GM12878 (cell line): ENCODE results near the gene SNURF. TPM values are rescaled to one million over a fixed set of nuclear protein-coding genes. Genes with fewer than 3 reads are reported as not detected.

Experiments used
- BACH1 ChIP-seq: fragments of 450-650 bp; IDR thresholded peaks from 2 replicates; pipeline ENCODE4 v1.6.1; 2017; ENCODE audit warnings: mild to moderate bottlenecking, borderline replicate concordance
- BHLHE40 ChIP-seq, 2 experiments: fragments of 450-650 bp in 1 of 2; IDR thresholded peaks; 2 replicates each; pipeline ENCODE4 v1.6.1; 2011 to 2017; ENCODE audit warnings: low read depth in 2 of 2, borderline replicate concordance in 1 of 2, improper control_type of control experiment in 1 of 2, low read length in 1 of 2, mild to moderate bottlenecking in 1 of 2
- ESRRA ChIP-seq: IDR thresholded peaks from 2 replicates; pipeline ENCODE4 v1.6.1; 2012; ENCODE audit warnings: mild to moderate bottlenecking, low read length, improper control_type of control experiment
- ETV6 ChIP-seq, 2 experiments: fragments of 450-650 bp in 1 of 2; IDR thresholded peaks in 1 of 2; conservative IDR thresholded peaks in 1 of 2; 2 replicates each; pipeline ENCODE4 v1.6.1; 2014; ENCODE audit warnings: antibody characterized with exemption in 1 of 2, borderline replicate concordance in 1 of 2, low read depth in 1 of 2, mild to moderate bottlenecking in 1 of 2, moderate library complexity in 1 of 2
- IKZF1 ChIP-seq: fragments of 450-650 bp; conservative IDR thresholded peaks from 2 replicates; pipeline ENCODE4 v1.6.1; 2017; ENCODE audit warnings: antibody characterized with exemption, mild to moderate bottlenecking
- POLR2AphosphoS2 ChIP-seq: IDR thresholded peaks from 2 replicates; pipeline ENCODE4 v1.6.1; 2011; ENCODE audit warnings: low read depth, mild to moderate bottlenecking, low read length, improper control_type of control experiment, moderate library complexity
- SMAD1 ChIP-seq: fragments of 450-650 bp; IDR thresholded peaks from 2 replicates; pipeline ENCODE4 v1.6.1; 2018; ENCODE audit warnings: mild to moderate bottlenecking, low read depth; ENCODE audit not compliant: partially characterized antibody
- SRF ChIP-seq, 2 experiments: IDR thresholded peaks; 2 replicates each; pipeline ENCODE4 v1.6.1; 2011; ENCODE audit warnings: low read depth in 2 of 2, low read length in 2 of 2, mild to moderate bottlenecking in 1 of 2, moderate library complexity in 1 of 2
- TBL1XR1 ChIP-seq: IDR thresholded peaks from 2 replicates; pipeline ENCODE4 v1.6.1; 2012; ENCODE audit warnings: low read depth, low read length, improper control_type of control experiment
- polyA plus RNA-seq, 11 experiments: library from polyadenylated mRNA; depleted of rRNA in 4 of 11; unstranded in 6 of 11; stranded (reverse) in 5 of 11; fragments of >200 nt; fragmentation: Nextera tagmentation in 4 of 11; fragmentation: Illumina TruSeq in 1 of 11; extraction: Ambion mirVana in 4 of 11; extraction: Trizol in 1 of 11; gene quantifications; 1 replicate in 1 of 11; 2 replicates in 10 of 11; pipeline versions ENCODE4 v1.2.1 to v1.2.3, GENCODE V29; 2011 to 2016; ENCODE audit warnings: inconsistent platforms in 2 of 11, missing spikeins in 2 of 11, low read depth in 1 of 11
- total RNA-seq, 4 experiments: library from RNA; depleted of rRNA in 3 of 4; stranded (reverse); fragments of >200 nt in 3 of 4; fragmentation: Illumina TruSeq in 1 of 4; extraction: Trizol in 1 of 4; gene quantifications; 2 replicates each; pipeline versions ENCODE4 v1.2.1 to v1.2.3, GENCODE V29; 2013 to 2021
- TF ChIP-seq, protein P1 (sequence below): fragments of 150-350 bp; IDR thresholded peaks from 2 replicates; pipeline ENCODE4 v1.6.1; 2016; ENCODE audit warnings: low read depth, low read length
- TF ChIP-seq, protein P2 (sequence below): fragments of 450-650 bp; IDR thresholded peaks from 2 replicates; pipeline ENCODE4 v1.6.1; 2017; ENCODE audit warnings: mild to moderate bottlenecking, low read depth, inconsistent platforms; ENCODE audit not compliant: poor library complexity, severe bottlenecking

Gene SNURF
- total and polyA plus RNA-seq, 10 of the 15 experiments (the other 5 are each of a cell fraction or from before 2014, with no cell fraction given) = 2.6 to 25.4 (median 8.9) TPM

DNA sequence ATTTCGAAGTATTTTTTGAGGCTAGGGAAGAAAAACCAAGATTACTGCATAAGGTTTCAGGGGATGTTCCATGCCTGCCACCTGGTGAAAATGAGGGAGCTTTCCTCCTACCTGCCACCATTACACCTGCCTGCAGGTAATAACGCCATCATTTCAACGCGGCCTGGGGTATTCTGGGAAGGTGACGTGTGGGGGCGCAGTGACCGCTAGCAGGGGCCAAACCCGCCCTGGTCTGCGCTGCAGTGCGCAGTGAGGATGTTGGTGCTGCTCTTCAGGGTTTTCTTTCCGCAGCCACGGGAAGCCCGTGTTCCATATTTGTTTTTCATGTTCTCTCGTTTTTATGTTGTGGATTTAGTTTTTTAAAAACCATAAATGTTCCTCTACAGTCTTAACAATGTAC is 37.4 kb upstream of the SNURF start (continued):
- TF ChIP-seq, protein P1, sequence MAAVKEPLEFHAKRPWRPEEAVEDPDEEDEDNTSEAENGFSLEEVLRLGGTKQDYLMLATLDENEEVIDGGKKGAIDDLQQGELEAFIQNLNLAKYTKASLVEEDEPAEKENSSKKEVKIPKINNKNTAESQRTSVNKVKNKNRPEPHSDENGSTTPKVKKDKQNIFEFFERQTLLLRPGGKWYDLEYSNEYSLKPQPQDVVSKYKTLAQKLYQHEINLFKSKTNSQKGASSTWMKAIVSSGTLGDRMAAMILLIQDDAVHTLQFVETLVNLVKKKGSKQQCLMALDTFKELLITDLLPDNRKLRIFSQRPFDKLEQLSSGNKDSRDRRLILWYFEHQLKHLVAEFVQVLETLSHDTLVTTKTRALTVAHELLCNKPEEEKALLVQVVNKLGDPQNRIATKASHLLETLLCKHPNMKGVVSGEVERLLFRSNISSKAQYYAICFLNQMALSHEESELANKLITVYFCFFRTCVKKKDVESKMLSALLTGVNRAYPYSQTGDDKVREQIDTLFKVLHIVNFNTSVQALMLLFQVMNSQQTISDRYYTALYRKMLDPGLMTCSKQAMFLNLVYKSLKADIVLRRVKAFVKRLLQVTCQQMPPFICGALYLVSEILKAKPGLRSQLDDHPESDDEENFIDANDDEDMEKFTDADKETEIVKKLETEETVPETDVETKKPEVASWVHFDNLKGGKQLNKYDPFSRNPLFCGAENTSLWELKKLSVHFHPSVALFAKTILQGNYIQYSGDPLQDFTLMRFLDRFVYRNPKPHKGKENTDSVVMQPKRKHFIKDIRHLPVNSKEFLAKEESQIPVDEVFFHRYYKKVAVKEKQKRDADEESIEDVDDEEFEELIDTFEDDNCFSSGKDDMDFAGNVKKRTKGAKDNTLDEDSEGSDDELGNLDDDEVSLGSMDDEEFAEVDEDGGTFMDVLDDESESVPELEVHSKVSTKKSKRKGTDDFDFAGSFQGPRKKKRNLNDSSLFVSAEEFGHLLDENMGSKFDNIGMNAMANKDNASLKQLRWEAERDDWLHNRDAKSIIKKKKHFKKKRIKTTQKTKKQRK = no peak
- TF ChIP-seq BHLHE40 (IDR thresholded peaks at IDR 0.05; ENCODE audit: borderline replicate concordance in 1 of 2, low read depth in 2 of 2, low read length in 1 of 2) (no peak), BACH1 (no peak), ESRRA (no peak), IKZF1 (no peak), ETV6 (conservative IDR thresholded peaks at IDR 0.05 in 1 of 2, IDR thresholded peaks at IDR 0.05 in 1 of 2; ENCODE audit: borderline replicate concordance in 1 of 2, low read depth in 1 of 2) (no peak), SRF (IDR thresholded peaks at IDR 0.05; ENCODE audit: low read depth in 2 of 2, low read length in 2 of 2) (no peak), POLR2AphosphoS2 (no peak), SMAD1 (no peak), TBL1XR1 (no peak)
- TF ChIP-seq, protein P2, sequence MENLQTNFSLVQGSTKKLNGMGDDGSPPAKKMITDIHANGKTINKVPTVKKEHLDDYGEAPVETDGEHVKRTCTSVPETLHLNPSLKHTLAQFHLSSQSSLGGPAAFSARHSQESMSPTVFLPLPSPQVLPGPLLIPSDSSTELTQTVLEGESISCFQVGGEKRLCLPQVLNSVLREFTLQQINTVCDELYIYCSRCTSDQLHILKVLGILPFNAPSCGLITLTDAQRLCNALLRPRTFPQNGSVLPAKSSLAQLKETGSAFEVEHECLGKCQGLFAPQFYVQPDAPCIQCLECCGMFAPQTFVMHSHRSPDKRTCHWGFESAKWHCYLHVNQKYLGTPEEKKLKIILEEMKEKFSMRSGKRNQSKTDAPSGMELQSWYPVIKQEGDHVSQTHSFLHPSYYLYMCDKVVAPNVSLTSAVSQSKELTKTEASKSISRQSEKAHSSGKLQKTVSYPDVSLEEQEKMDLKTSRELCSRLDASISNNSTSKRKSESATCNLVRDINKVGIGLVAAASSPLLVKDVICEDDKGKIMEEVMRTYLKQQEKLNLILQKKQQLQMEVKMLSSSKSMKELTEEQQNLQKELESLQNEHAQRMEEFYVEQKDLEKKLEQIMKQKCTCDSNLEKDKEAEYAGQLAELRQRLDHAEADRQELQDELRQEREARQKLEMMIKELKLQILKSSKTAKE = no peak
